Activated T-helper 1 cell treated with Interleukin-2 at 50 U/mL for 16 hours (primary cell): ENCODE measurements around the gene PEX26.
"Not testable (repeated sequence)": the region's sequence is repeated elsewhere in the genome, so short reads cannot be mapped to it uniquely, and the experiment has no call there.

Source experiments
- DNase-seq: peaks from one replicate; pipeline ENCODE4 v3.0.0-alpha.2; 2020; ENCODE audit warnings: low read depth

PEX26 gene

GRCh38 chr22:18119409-18120110, 41.8 kb downstream of the PEX26 start:
- DNase-seq, result no peak

- no peak for DNase-seq
These were observed 43.1 kb downstream of the PEX26 start for GRCh38 chr22:18120857-18121256.

GRCh38 chr22:18121506-18121905, 43.7 kb downstream of the PEX26 start:
- DNase-seq, result no peak

GRCh38 chr22:18121954-18122554, 44.3 kb downstream of the PEX26 start:
- DNase-seq, result no peak

GRCh38 chr22:18123476-18124025, 45.8 kb downstream of the PEX26 start:
- not testable (repeated sequence) for DNase-seq

- DNase-seq, result no peak
These were observed 48.8 kb downstream of the PEX26 start for GRCh38 chr22:18126606-18127005.

- DNase-seq, result no peak
These were observed 52.2 kb downstream of the PEX26 start for GRCh38 chr22:18130018-18130417.

- no peak for DNase-seq
These were observed 53.1 kb downstream of the PEX26 start for GRCh38 chr22:18130699-18131429.

- DNase-seq, result no peak
These were observed 55.7 kb downstream of the PEX26 start for GRCh38 chr22:18133452-18133851.

- no peak for DNase-seq
These were observed 59.0 kb downstream of the PEX26 start for GRCh38 chr22:18136563-18137320.

GRCh38 chr22:18141004-18141403, 63.2 kb downstream of the PEX26 start:
- DNase-seq, result not testable (repeated sequence)

GRCh38 chr22:18144105-18144504, 66.3 kb downstream of the PEX26 start:
- no peak for DNase-seq

- no peak for DNase-seq
These were observed 68.0 kb downstream of the PEX26 start for GRCh38 chr22:18145676-18146388.

GRCh38 chr22:18146389-18146753, 68.6 kb downstream of the PEX26 start:
- DNase-seq, result no peak

- DNase-seq, result no peak
These were observed 70.0 kb downstream of the PEX26 start for GRCh38 chr22:18147791-18148190.

- no peak for DNase-seq
These were observed 70.6 kb downstream of the PEX26 start for GRCh38 chr22:18148293-18148965.

- no peak for DNase-seq
These were observed 74.7 kb downstream of the PEX26 start for GRCh38 chr22:18152519-18152918.

GRCh38 chr22:18154821-18155390, 77.1 kb downstream of the PEX26 start:
- DNase-seq, result no peak
